SK-N-SH treated with all-trans-retinoic acid at 6 μM for 48 hours (cell line): ENCODE data around the gene RRAS.

Experiments
- ARNTL ChIP-seq: fragments of 450-650 bp; formaldehyde crosslinking; IDR thresholded peaks from 2 replicates; pipeline ENCODE4 v1.5.0; 2020; ENCODE audit warnings: low read depth, mild to moderate bottlenecking, moderate library complexity, borderline replicate concordance
- CREB5 ChIP-seq: fragments of 250-450 bp; sonication (Bioruptor Pico); IDR thresholded peaks from 2 replicates; pipeline ENCODE4 v1.5.1; 2020; ENCODE audit warnings: low read depth, mild to moderate bottlenecking, moderate library complexity
- ESRRG ChIP-seq: fragments of 250-450 bp; sonication (Bioruptor Pico); IDR thresholded peaks from 2 replicates; pipeline ENCODE4 v1.6.1; 2021; ENCODE audit warnings: mild to moderate bottlenecking
- OSR1 ChIP-seq: fragments of 250-450 bp; sonication (Bioruptor Pico); IDR thresholded peaks from 2 replicates; pipeline ENCODE4 v1.8.0; 2022; ENCODE audit warnings: moderate library complexity, mild to moderate bottlenecking, inconsistent platforms
- PATZ1 ChIP-seq: fragments of 250-450 bp; sonication (Bioruptor Pico); IDR thresholded peaks from 2 replicates; pipeline ENCODE4 v1.8.0; 2020; ENCODE audit warnings: mild to moderate bottlenecking, moderate library complexity, borderline replicate concordance
- ZC3H10 ChIP-seq: fragments of 250-450 bp; sonication (Bioruptor Pico); IDR thresholded peaks from 2 replicates; pipeline ENCODE4 v1.5.1; 2021; ENCODE audit warnings: mild to moderate bottlenecking, moderate library complexity
- ZFP30 ChIP-seq: fragments of 450-650 bp; formaldehyde crosslinking; IDR thresholded peaks from 2 replicates; pipeline ENCODE4 v1.5.0; 2022; ENCODE audit warnings: mild to moderate bottlenecking, moderate library complexity
- ZNF8 ChIP-seq: fragments of 450-650 bp; formaldehyde crosslinking; IDR thresholded peaks from 2 replicates; pipeline ENCODE4 v1.5.0; 2020; ENCODE audit warnings: mild to moderate bottlenecking, moderate library complexity

DNA sequence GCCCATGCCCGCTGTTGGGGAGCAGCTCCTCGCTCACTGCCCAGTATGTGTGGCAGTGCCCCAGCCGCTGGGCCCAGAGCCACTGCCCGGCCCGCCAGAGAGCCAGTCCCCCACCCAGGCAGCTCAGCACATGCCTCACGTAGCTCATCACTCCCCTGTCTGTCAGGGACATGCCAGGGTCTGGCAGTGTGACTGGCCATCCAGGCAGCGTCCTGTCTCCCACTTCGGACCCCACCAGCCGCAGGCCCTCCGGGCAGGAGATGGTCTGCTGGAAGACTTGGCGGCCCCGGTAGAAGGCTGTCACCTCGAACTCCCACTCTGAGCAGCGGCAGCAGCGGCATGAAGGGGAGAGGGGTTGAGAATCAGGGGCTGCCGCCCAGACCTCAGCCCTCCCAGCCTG lies 22.1 kb upstream of the RRAS start:
- TF ChIP-seq PATZ1 (CRISPR knock-in tag) (no peak), ZNF8 (CRISPR knock-in tag) (no peak), OSR1 (CRISPR knock-in tag) (no peak), ZC3H10 (CRISPR knock-in tag) (no peak), ARNTL (CRISPR knock-in tag) (no peak), ZFP30 (CRISPR knock-in tag) (no peak), CREB5 (no peak), ESRRG (CRISPR knock-in tag) (no peak)
